K562 (cell line): ENCODE results near the gene HEATR9. TPM values are rescaled to one million over a fixed set of nuclear protein-coding genes. Genes with fewer than 3 reads are reported as not detected.

ENCODE experiments used
- ATAC-seq: fragments of 200-7000 bp; cut with Tn5 transposase; 3 replicates; pipeline ENCODE4 v1.9.1; 2020; ENCODE audit warnings: moderate library complexity
- BruUV-seq: library from RNA; stranded (reverse); fragments of 400-500 nt; replicated peaks from 2 replicates; lab custom pipeline; 2021; lab: Mats Ljungman, UMichigan
- CTCF ChIA-PET: fragments of 300-600 bp; formaldehyde crosslinking; extraction: SDS; loops from one replicate; lab custom pipeline; 2021; ENCODE audit warnings: low intra/inter-chr PET ratio; lab: Yijun Ruan, JAX
- POLR2A ChIA-PET: fragments of 300-600, 350-650 bp; sonication (Branson Sonifier 250); formaldehyde crosslinking; extraction: SDS; loops from one replicate; lab custom pipeline; 2021; ENCODE audit warnings: antibody characterized with exemption, inconsistent platforms; lab: Yijun Ruan, JAX
- DNase-seq, 4 experiments: peaks; one replicate each; pipeline versions ENCODE4 v3.0.0 to v3.0.0-alpha.2; 2011 to 2018; ENCODE audit warnings: low spot score in 3 of 4, mixed read lengths in 3 of 4; ENCODE audit errors: extremely low read depth in 1 of 4
- FAIRE-seq: peaks from 2 replicates; lab custom pipeline; 2011; peaks lifted over from hg19 to GRCh38; lab: Jason Lieb, UNC
- H2AFZ ChIP-seq: 2 replicates; pipeline ENCODE4 v1.6.0; 2011; ENCODE audit warnings: low read depth, low read length, control low read depth, inconsistent platforms
- H3K27ac ChIP-seq: fragments of 200-600 bp; 3 replicates; pipeline ENCODE4 v1.8.0; 2011; ENCODE audit warnings: low read depth, mild to moderate bottlenecking, control low read depth, inconsistent platforms, low read length, moderate library complexity, mixed read lengths; ENCODE audit errors: extremely low read depth
- H3K27me3 ChIP-seq, 2 experiments: fragments of 300-600 bp in 1 of 2; 2 replicates in 1 of 2; 3 replicates in 1 of 2; pipeline versions ENCODE4 v1.6.0 to v1.8.0; 2011; ENCODE audit warnings: inconsistent platforms in 2 of 2, low read length in 2 of 2, mild to moderate bottlenecking in 1 of 2, mixed read lengths in 1 of 2, moderate library complexity in 1 of 2; ENCODE audit not compliant: control insufficient read depth in 2 of 2, insufficient read depth in 2 of 2
- H3K36me3 ChIP-seq: fragments of 300-600 bp; 3 replicates; pipeline ENCODE4 v1.8.0; 2011; ENCODE audit warnings: mild to moderate bottlenecking, low read length, inconsistent platforms; ENCODE audit not compliant: control insufficient read depth, insufficient read depth
- H3K4me1 ChIP-seq, 2 experiments: fragments of 200-600 bp in 1 of 2; replicated peaks in 1 of 2; 2 replicates in 1 of 2; 3 replicates in 1 of 2; pipeline versions ENCODE4 v1.5.1 to v1.8.0; 2011; ENCODE audit warnings: inconsistent platforms in 2 of 2, low read length in 2 of 2, mild to moderate bottlenecking in 1 of 2, mixed read lengths in 1 of 2, moderate library complexity in 1 of 2; ENCODE audit not compliant: control insufficient read depth in 2 of 2, insufficient read depth in 2 of 2
- H3K4me2 ChIP-seq: 2 replicates; pipeline ENCODE4 v1.6.1; 2011; ENCODE audit warnings: low read length, control low read depth, inconsistent platforms, mixed read lengths; ENCODE audit not compliant: insufficient read depth
- H3K4me3 ChIP-seq: fragments of 200-600 bp; sonication (generic), shearing (Covaris generic); 2 replicates; pipeline ENCODE4 v1.5.1; 2016; ENCODE audit warnings: control low read depth, inconsistent platforms
- H3K79me2 ChIP-seq: fragments of 200-600 bp; 3 replicates; pipeline ENCODE4 v1.8.0; 2011; ENCODE audit warnings: low read length, inconsistent platforms; ENCODE audit not compliant: control insufficient read depth, insufficient read depth
- H3K9ac ChIP-seq, 2 experiments: 2 replicates each; pipeline versions ENCODE4 v1.6.0 to v1.6.1; 2011; ENCODE audit warnings: low read depth in 2 of 2, low read length in 2 of 2, control low read depth in 1 of 2, inconsistent platforms in 1 of 2, mild to moderate bottlenecking in 1 of 2, mixed read lengths in 1 of 2; ENCODE audit not compliant: insufficient read depth in 1 of 2
- H3K9me1 ChIP-seq: one replicate; pipeline ENCODE4 v1.6.0; 2011; ENCODE audit warnings: inconsistent platforms, mild to moderate bottlenecking, low read length, moderate library complexity; ENCODE audit not compliant: control insufficient read depth, insufficient read depth
- H3K9me3 ChIP-seq: replicated peaks from 2 replicates; pipeline ENCODE4 v1.5.1; 2011; ENCODE audit warnings: low read depth, low read length, inconsistent platforms; ENCODE audit not compliant: control insufficient read depth, insufficient read depth
- H4K20me1 ChIP-seq: replicated peaks from 2 replicates; pipeline ENCODE4 v1.6.1; 2011; ENCODE audit warnings: low read length, inconsistent platforms, mixed read lengths; ENCODE audit not compliant: control insufficient read depth, insufficient read depth
- C11orf30 ChIP-seq: fragments of 450-650 bp; IDR thresholded peaks from 2 replicates; pipeline ENCODE4 v1.6.1; 2016; ENCODE audit warnings: low read depth, mild to moderate bottlenecking
- CEBPB ChIP-seq: fragments of 450-650 bp; IDR thresholded peaks from 2 replicates; pipeline ENCODE4 v1.6.1; 2016; ENCODE audit warnings: missing genetic modification characterization, missing compliant biosample characterization
- CEBPG ChIP-seq, 3 experiments: fragments of 200-800 bp in 1 of 3; sonication (Bioruptor generic) in 1 of 3; sonication (generic) in 1 of 3; formaldehyde crosslinking in 1 of 3; IDR thresholded peaks in 2 of 3; conservative IDR thresholded peaks in 1 of 3; 2 replicates each; pipeline versions ENCODE4 v1.6.1 to v1.8.0; 2016 to 2022; ENCODE audit warnings: missing compliant biosample characterization in 2 of 3, missing genetic modification characterization in 2 of 3, mild to moderate bottlenecking in 1 of 3, missing genetic modification reagents in 1 of 3
- HDAC3 ChIP-seq: fragments of 450-650 bp; IDR thresholded peaks from 2 replicates; pipeline ENCODE4 v1.6.1; 2018; ENCODE audit warnings: borderline replicate concordance, mild to moderate bottlenecking, moderate library complexity; ENCODE audit not compliant: partially characterized antibody
- HMGN3 ChIP-seq: IDR thresholded peaks from 2 replicates; pipeline ENCODE4 v1.6.1; 2011; ENCODE audit warnings: borderline replicate concordance, low read depth, mild to moderate bottlenecking, mixed read lengths, low read length; ENCODE audit not compliant: insufficient read length; ENCODE audit errors: extremely low read depth
- L3MBTL2 ChIP-seq: fragments of 450-650 bp; IDR thresholded peaks from 2 replicates; pipeline ENCODE4 v1.6.1; 2016; ENCODE audit warnings: mild to moderate bottlenecking, moderate library complexity
- NFRKB ChIP-seq: fragments of 450-650 bp; IDR thresholded peaks from 2 replicates; pipeline ENCODE4 v1.6.1; 2016; ENCODE audit warnings: low read depth
- POLR2AphosphoS5 ChIP-seq: IDR thresholded peaks from 2 replicates; pipeline ENCODE4 v1.6.1; 2011; ENCODE audit warnings: mild to moderate bottlenecking, low read depth, low read length, moderate library complexity; ENCODE audit not compliant: control insufficient read depth, insufficient read depth
- SLC30A9 ChIP-seq: fragments of 250-450 bp; sonication (Bioruptor Pico); IDR thresholded peaks from 2 replicates; pipeline ENCODE4 v1.8.0; 2022; ENCODE audit warnings: mild to moderate bottlenecking, moderate library complexity
- TRIM24 ChIP-seq, 2 experiments: fragments of 450-650 bp; IDR thresholded peaks; 2 replicates each; pipeline ENCODE4 v1.6.1; 2016
- ZNF121 ChIP-seq: sonication (generic); formaldehyde crosslinking; conservative IDR thresholded peaks from 2 replicates; pipeline ENCODE4 v1.8.0; 2022; ENCODE audit warnings: missing genetic modification reagents
- WGBS: fragments of 100-300 bp; shearing (Covaris generic); methylation state at CpG from one replicate; pipeline ENCODE4 v1.1.6; 2016; ENCODE audit warnings: low coverage, mixed read lengths; ENCODE audit not compliant: insufficient coverage; ENCODE audit errors: missing lambda C conversion rate; 5-methylcytosine and 5-hydroxymethylcytosine counted together
- in situ Hi-C: fragments of 300-500 bp; cut with MboI; formaldehyde crosslinking; loops from 4 replicates; pipeline ENCODE4 v1.15.0; 2018; ENCODE audit warnings: inconsistent platforms, mixed read lengths
- intact Hi-C: fragments of 100-400 bp; cut with micrococcal nuclease; formaldehyde crosslinking; loops from 2 replicates; pipeline ENCODE4 v1.14.2; 2022
- polyA plus RNA-seq, 8 experiments: library from polyadenylated mRNA; depleted of rRNA in 4 of 8; stranded (reverse) in 5 of 8; unstranded in 3 of 8; fragments of >200 nt; fragmentation: Nextera tagmentation in 2 of 8; fragmentation: Illumina TruSeq in 1 of 8; extraction: Ambion mirVana in 2 of 8; extraction: Trizol in 1 of 8; gene quantifications; 2 replicates each; pipeline versions ENCODE4 v1.2.1 to v1.2.3, GENCODE V29; 2011 to 2014; ENCODE audit warnings: inconsistent platforms in 1 of 8, missing spikeins in 1 of 8
- total RNA-seq, 7 experiments: library from RNA; depleted of rRNA in 6 of 7; stranded (reverse); fragments of >200 nt in 6 of 7; fragmentation: Illumina TruSeq in 2 of 7; extraction: Trizol in 2 of 7; gene quantifications; 2 replicates each; pipeline versions ENCODE4 v1.2.1 to v1.2.3, GENCODE V29; 2011 to 2021; ENCODE audit warnings: low replicate concordance in 1 of 7
- TF ChIP-seq, protein P1 (sequence below): fragments of 450-650 bp; IDR thresholded peaks from 2 replicates; pipeline ENCODE4 v1.6.1; 2018; ENCODE audit not compliant: partially characterized antibody
- TF ChIP-seq, protein P2 (sequence below), 2 experiments: fragments of 150-350 bp in 1 of 2; IDR thresholded peaks; 2 replicates each; pipeline ENCODE4 v1.6.1; 2012 to 2016; ENCODE audit warnings: low read depth in 2 of 2, low read length in 2 of 2, mild to moderate bottlenecking in 1 of 2, moderate library complexity in 1 of 2

HEATR9 gene
- total and polyA plus RNA-seq, 9 of the 15 experiments (the other 6 are each of a cell fraction or from before 2014, with no cell fraction given) = not detected

DNA sequence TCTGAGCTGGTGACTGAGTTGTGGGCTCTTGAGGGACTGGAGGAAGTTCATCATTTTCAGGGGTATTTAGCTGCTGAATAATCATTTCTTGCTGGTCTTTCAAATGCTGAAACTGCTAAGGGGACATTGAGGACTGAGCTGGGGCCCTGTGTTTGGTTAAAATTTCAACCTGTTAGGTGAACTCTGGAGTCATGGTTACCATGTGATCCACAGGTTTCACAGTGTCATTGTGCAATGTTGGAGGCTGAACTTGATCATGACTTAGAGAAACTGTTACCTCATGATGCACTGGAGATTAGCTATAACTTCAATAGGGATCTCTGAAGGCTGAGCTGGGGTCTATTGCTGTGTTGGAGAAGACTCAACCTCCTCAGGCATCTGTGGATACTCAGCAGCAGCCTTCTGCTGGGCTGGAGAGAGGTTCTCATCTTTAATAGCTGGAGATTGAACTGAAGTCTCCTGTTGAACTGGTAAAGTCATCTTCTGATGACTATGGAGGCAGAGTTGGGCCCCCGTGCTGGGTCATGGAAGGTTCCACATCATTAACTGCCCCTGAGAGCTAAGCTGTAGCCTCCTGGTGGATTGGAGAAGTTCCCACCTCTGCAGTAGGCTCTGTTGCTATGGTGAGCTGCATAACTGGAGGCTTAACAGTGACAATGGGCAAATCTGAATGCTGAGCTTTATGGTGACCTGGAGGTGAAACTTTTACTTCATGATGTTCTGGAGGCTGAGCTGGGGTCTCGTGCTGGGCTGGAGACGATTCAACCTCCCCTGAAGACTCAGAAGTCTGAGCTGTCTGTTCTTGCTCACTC lies 46.7 kb upstream of the HEATR9 start:
- in situ Hi-C loops = no loop called here
- Histone ChIP-seq H3K4me2 (0 out of 2 replicates have a peak overlapping the region, but pooled peaks have one; percentile 22), H3K4me1 (peaks cover 35 to 71% of the 10 kb centered on the region in 2 experiments), H2AFZ (no peak overlapping the region), H3K27ac (no peak overlapping the region), H3K27me3 (no peaks in the 10 kb centered on the region), H3K9me1 (no peaks in the 10 kb centered on the region), H3K9ac (no peak overlapping the region), H4K20me1 (no peaks in the 10 kb centered on the region), H3K9me3 (no peaks in the 10 kb centered on the region), H3K79me2 (no peaks in the 10 kb centered on the region), H3K4me3 (no peak overlapping the region), H3K36me3 (no peaks in the 10 kb centered on the region)
- BruUV-seq = no TSS peak
- FAIRE-seq (no peak), DNase-seq (no peak), ATAC-seq (peak; percentile 12; the same call in 2 of the 3 replicates)
- intact Hi-C loops = loop anchor here (5.0 kb wide), 1 partner anchor 58 kb away; no protein-coding TSS in a partner anchor
- ChIA-PET CTCF (no interaction called here), POLR2A (interaction anchor here (0.6 to 3.5 kb wide), 8 partner anchors 9 to 44 kb away, joined by 3 to 22 read pairs (median 6); partner anchors contain the start of gene RDM1)
- 3% methylated on average over 3 of the region's 3 CpGs for WGBS
- TF ChIP-seq HDAC3 = no peak
- TF ChIP-seq C11orf30 = peak; percentile 5; the same call in 1 of the 2 replicates
- no peak for TF ChIP-seq POLR2AphosphoS5
- TF ChIP-seq CEBPG (CRISPR knock-in tag; IDR thresholded peaks at IDR 0.05) = no peak
- TF ChIP-seq CEBPG (tag; conservative IDR thresholded peaks at IDR 0.05 in 1 of 2, IDR thresholded peaks at IDR 0.05 in 1 of 2) = peak; percentile 19 to 36; a peak in 1 of 4 replicates
- TF ChIP-seq, protein P1, sequence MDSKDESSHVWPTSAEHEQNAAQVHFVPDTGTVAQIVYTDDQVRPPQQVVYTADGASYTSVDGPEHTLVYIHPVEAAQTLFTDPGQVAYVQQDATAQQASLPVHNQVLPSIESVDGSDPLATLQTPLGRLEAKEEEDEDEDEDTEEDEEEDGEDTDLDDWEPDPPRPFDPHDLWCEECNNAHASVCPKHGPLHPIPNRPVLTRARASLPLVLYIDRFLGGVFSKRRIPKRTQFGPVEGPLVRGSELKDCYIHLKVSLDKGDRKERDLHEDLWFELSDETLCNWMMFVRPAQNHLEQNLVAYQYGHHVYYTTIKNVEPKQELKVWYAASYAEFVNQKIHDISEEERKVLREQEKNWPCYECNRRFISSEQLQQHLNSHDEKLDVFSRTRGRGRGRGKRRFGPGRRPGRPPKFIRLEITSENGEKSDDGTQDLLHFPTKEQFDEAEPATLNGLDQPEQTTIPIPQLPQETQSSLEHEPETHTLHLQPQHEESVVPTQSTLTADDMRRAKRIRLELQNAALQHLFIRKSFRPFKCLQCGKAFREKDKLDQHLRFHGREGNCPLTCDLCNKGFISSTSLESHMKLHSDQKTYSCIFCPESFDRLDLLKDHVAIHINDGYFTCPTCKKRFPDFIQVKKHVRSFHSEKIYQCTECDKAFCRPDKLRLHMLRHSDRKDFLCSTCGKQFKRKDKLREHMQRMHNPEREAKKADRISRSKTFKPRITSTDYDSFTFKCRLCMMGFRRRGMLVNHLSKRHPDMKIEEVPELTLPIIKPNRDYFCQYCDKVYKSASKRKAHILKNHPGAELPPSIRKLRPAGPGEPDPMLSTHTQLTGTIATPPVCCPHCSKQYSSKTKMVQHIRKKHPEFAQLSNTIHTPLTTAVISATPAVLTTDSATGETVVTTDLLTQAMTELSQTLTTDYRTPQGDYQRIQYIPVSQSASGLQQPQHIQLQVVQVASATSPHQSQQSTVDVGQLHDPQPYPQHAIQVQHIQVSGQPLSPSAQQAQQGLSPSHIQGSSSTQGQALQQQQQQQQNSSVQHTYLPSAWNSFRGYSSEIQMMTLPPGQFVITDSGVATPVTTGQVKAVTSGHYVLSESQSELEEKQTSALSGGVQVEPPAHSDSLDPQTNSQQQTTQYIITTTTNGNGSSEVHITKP = peak; percentile 90
- TF ChIP-seq ZNF121 = no peak
- 0 out of 4 replicates have a peak, but pooled peaks of 1 of the 2 experiments have one; percentile 18 for TF ChIP-seq TRIM24 (IDR thresholded peaks at IDR 0.05)
- TF ChIP-seq NFRKB = no peak
- TF ChIP-seq, protein P2, sequence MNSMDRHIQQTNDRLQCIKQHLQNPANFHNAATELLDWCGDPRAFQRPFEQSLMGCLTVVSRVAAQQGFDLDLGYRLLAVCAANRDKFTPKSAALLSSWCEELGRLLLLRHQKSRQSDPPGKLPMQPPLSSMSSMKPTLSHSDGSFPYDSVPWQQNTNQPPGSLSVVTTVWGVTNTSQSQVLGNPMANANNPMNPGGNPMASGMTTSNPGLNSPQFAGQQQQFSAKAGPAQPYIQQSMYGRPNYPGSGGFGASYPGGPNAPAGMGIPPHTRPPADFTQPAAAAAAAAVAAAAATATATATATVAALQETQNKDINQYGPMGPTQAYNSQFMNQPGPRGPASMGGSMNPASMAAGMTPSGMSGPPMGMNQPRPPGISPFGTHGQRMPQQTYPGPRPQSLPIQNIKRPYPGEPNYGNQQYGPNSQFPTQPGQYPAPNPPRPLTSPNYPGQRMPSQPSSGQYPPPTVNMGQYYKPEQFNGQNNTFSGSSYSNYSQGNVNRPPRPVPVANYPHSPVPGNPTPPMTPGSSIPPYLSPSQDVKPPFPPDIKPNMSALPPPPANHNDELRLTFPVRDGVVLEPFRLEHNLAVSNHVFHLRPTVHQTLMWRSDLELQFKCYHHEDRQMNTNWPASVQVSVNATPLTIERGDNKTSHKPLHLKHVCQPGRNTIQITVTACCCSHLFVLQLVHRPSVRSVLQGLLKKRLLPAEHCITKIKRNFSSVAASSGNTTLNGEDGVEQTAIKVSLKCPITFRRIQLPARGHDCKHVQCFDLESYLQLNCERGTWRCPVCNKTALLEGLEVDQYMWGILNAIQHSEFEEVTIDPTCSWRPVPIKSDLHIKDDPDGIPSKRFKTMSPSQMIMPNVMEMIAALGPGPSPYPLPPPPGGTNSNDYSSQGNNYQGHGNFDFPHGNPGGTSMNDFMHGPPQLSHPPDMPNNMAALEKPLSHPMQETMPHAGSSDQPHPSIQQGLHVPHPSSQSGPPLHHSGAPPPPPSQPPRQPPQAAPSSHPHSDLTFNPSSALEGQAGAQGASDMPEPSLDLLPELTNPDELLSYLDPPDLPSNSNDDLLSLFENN (IDR thresholded peaks at IDR 0.05; ENCODE audit: low read depth in 2 of 2, low read length in 2 of 2) = no peak
- no peak for TF ChIP-seq SLC30A9 (CRISPR knock-in tag)
- peak; percentile 89 for TF ChIP-seq CEBPB (tag)
- no peak for TF ChIP-seq HMGN3
- 0 out of 2 replicates have a peak, but pooled peaks have one; percentile 12 for TF ChIP-seq L3MBTL2
